Nephron progenitor cell (in vitro differentiated cells): ENCODE measurements around the gene SH2D3C.
A peak's percentile ranks its signal among the peaks of the same experiment; 100 is the strongest.

Source experiments
- DNase-seq: peaks from one replicate; pipeline ENCODE4 v3.0.0; 2021
- H3K27ac Mint-ChIP-seq: 2 replicates; pipeline ENCODE4 v1.8.0; 2021; ENCODE audit warnings: mild to moderate bottlenecking, moderate library complexity, mixed read lengths
- H3K27me3 Mint-ChIP-seq: 2 replicates; pipeline ENCODE4 v1.8.0; 2021; ENCODE audit warnings: mild to moderate bottlenecking, low read depth, mixed read lengths; ENCODE audit not compliant: poor library complexity
- H3K36me3 Mint-ChIP-seq: 2 replicates; pipeline ENCODE4 v1.8.0; 2021; ENCODE audit warnings: low read depth, mixed read lengths
- H3K4me1 Mint-ChIP-seq: 2 replicates; pipeline ENCODE4 v1.8.0; 2021; ENCODE audit warnings: mixed read lengths
- H3K4me3 Mint-ChIP-seq: 2 replicates; pipeline ENCODE4 v1.8.0; 2021; ENCODE audit warnings: mild to moderate bottlenecking, moderate library complexity, mixed read lengths
- H3K9me3 Mint-ChIP-seq: 2 replicates; pipeline ENCODE4 v1.8.0; 2021; ENCODE audit warnings: mild to moderate bottlenecking, moderate library complexity, mixed read lengths
- TF ChIP-seq, protein P1 (sequence below): fragments of 200-600 bp; sonication (generic); IDR thresholded peaks from 2 replicates; pipeline ENCODE4 v1.5.0; 2021; ENCODE audit warnings: antibody characterized with exemption

SH2D3C gene

DNA sequence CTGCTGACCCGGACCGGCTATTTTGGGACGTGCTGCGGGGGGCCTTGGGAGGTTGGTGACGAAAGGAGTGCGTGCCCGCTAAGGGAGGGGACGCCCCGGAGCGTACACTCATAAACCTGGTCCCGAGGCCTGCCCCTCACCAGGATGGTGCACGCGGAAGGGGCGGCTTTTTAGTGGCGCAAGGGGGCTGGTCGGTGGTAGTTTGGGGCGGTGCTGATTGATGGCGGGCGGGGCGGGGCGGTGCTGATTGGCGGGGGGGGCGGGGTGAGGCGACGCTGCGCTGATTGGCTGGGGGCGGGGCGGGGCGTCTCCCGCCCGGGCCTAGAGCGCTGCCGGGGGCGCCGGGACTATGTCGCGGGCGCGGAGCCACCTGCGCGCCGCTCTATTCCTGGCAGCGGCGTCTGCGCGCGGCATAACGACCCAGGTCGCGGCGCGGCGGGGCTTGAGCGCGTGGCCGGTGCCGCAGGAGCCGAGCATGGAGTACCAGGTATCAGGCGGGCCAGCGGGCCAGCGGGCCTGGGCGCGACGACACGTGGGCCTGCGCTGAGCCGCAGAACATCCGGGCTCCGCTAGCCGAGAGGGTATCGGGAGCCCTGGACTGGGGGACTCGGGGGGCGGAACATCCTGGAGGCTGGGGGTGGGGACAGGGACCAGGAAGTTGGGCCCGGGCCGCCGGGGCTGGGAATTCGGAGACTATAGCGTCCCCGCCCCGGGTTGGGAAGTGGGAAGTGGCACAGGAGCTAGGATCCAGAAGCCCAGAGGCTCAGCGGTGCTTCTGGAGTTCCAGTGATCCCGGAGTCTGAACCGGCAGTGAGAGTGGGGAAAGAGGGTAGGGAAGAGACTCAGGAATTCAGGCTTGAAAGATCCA is 24.3 kb upstream of the SH2D3C start, which contains the start of gene FPGS:
FPGS (plus strand) TSS at position 307 of the 868 bp plus-strand sequence; CDS start at position 350, 43 bp downstream.
- peak within 1 kb of the TSS; percentile 97 for H3K4me3 Mint-ChIP-seq
- TF ChIP-seq, protein P1, sequence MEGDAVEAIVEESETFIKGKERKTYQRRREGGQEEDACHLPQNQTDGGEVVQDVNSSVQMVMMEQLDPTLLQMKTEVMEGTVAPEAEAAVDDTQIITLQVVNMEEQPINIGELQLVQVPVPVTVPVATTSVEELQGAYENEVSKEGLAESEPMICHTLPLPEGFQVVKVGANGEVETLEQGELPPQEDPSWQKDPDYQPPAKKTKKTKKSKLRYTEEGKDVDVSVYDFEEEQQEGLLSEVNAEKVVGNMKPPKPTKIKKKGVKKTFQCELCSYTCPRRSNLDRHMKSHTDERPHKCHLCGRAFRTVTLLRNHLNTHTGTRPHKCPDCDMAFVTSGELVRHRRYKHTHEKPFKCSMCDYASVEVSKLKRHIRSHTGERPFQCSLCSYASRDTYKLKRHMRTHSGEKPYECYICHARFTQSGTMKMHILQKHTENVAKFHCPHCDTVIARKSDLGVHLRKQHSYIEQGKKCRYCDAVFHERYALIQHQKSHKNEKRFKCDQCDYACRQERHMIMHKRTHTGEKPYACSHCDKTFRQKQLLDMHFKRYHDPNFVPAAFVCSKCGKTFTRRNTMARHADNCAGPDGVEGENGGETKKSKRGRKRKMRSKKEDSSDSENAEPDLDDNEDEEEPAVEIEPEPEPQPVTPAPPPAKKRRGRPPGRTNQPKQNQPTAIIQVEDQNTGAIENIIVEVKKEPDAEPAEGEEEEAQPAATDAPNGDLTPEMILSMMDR, result no peak
- H3K27me3 Mint-ChIP-seq, result peaks cover 14% of the 10 kb centered on the region
- H3K36me3 Mint-ChIP-seq, result peaks cover 17% of the 10 kb centered on the region
- H3K9me3 Mint-ChIP-seq, result no peaks in the 10 kb centered on the region
- H3K27ac Mint-ChIP-seq, result peak within 1 kb of the TSS; percentile 90
- peak; percentile 87 for DNase-seq
- H3K4me1 Mint-ChIP-seq, result peaks cover 17% of the 10 kb centered on the region

DNA sequence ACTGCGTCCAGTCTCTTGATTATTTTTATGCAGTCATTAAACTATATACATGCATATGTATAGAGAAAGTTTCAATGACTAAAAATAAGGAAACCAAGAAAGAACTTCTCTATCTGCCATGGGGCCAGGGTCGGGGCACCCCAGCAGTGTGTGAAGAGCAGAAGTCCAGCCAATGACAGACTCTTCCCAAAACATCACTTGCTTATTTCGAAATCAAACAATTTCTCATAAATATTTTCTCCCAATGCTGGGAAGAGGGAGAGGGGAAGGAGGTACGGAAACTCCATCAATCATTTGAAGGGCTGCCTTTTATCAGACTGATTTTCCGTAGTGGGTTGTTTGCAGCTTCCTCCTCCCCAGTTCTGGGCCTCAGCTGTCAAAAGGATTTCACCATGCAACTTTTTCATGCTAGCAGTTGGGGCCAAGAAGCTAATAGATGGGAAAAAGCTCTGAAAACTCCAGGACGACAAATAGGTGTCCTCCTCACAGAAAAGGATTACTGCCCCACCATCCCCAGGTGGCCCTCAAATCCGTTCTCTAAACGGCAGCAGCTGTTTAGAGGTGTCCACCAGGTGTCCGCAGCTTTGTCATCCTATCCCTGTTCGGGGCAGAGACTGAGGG is 23.6 kb upstream of the SH2D3C start:
- TF ChIP-seq, protein P1, result no peak
- no peak for DNase-seq
- Mint-ChIP-seq H3K9me3 (no peaks in the 10 kb centered on the region), H3K4me1 (peaks cover 17% of the 10 kb centered on the region), H3K27ac (peak overlapping the region; percentile 90), H3K36me3 (peaks cover 10% of the 10 kb centered on the region), H3K27me3 (peaks cover 11% of the 10 kb centered on the region), H3K4me3 (peak overlapping the region; percentile 97)

DNA sequence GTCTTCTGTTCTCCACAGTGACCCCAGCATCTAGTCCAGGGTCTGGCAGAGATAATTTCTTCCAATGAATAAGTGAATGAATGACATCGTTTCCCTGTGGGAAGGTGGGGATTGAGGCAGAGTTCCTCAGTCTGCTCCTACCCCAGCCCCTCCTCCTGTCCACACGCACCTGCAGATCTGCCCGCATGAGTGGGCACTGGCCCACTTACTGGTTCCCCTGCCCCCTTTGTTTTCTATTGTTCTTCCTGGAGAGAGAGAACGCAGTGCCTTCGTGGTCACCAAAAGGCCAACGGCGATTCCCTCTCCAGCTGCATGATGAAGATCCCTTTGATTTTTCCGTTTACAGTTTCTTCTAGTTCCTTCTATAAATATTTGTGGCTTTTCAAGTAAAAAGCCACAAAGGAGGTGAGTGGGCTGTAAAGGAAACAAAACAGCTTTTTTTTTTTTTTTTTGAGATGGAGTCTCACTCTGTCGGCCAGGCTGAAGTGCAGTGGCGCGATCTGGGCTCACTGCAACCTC is 18.4 kb upstream of the SH2D3C start:
- Mint-ChIP-seq H3K4me1 (peaks cover 13% of the 10 kb centered on the region), H3K9me3 (no peaks in the 10 kb centered on the region), H3K36me3 (no peaks in the 10 kb centered on the region), H3K27ac (no peak overlapping the region), H3K4me3 (no peak overlapping the region), H3K27me3 (peaks cover 11% of the 10 kb centered on the region)
- no peak for DNase-seq
- TF ChIP-seq, protein P1, result no peak

DNA sequence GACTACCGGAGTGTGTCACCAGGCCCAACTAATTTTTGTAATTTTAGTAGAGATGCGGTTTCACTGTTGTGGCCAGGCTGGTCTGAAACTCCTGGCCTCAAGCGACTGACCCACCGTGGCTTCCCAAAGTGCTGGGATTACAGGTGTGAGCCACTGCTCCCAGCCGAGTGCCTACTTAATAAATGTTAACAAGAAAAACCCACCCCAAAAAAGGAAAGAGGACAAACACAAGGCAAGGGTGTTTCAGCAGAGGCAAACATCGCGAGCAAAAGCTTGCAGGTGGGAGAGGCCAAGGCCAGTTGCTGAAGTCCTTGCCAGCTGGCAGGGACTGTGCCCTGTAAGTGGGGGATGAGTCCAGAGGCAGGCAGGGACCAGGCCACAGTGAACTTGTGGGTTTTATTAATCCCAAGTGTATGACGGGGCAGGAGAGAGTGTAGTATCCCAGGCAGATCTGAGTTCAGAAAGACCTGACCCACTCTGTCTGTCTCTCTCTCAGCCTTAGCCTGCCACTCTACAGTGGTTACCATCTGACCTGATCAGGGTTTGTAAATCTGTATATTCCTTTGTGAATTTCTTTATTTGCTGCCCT is 17.9 kb upstream of the SH2D3C start:
- Mint-ChIP-seq H3K27me3 (peaks cover 11% of the 10 kb centered on the region), H3K4me3 (no peak overlapping the region), H3K9me3 (no peaks in the 10 kb centered on the region), H3K4me1 (peaks cover 11% of the 10 kb centered on the region), H3K36me3 (peaks cover 4% of the 10 kb centered on the region), H3K27ac (peak overlapping the region; percentile 64)
- TF ChIP-seq, protein P1, result no peak
- DNase-seq, result no peak

DNA sequence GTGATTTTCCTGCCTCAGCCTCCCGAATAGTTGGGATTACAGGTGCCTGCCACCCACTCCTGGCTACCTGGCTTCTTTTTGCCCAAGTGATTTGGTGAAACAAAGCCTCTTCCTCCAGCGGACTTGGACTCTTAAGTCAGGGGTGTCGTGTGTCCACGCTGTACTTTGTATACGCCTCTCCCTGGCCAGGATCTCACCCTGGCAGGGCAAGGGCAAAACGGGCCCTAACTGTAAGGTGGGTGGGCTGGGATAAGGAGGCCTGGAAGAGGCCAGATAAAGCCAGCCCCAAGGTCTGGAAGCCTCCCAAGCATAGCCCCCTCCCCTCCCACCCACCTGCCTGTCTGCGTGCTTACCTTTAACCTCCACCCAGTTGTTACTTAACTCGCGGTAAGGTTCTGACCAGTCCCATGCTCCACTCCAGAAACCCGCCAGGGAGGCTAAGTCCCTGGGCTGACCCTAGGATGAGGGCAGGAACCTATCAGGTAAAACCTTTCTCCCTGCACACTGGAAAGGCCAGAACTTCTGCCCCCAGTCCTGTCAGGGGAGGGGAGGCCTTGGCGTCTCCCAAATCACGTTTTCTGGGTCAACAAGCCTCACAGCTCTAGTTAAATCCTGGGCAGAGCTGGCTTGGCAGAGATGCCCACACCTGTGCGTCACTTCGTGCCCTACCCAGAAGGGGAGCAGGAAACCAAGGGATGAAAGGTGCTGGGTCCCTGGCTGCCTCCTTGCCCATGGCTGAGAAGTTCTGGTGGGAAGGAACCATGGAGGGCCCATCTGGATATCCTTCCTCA is 15.7 kb upstream of the SH2D3C start:
- TF ChIP-seq, protein P1, result no peak
- peaks cover 22% of the 10 kb centered on the region for H3K36me3 Mint-ChIP-seq
- no peaks in the 10 kb centered on the region for H3K9me3 Mint-ChIP-seq
- no peak overlapping the region for H3K4me3 Mint-ChIP-seq
- peaks cover 11% of the 10 kb centered on the region for H3K4me1 Mint-ChIP-seq
- H3K27ac Mint-ChIP-seq, result peak overlapping the region; percentile 92
- no peak for DNase-seq
- H3K27me3 Mint-ChIP-seq, result peaks cover 6% of the 10 kb centered on the region
